Endothelial cell (in vitro differentiated cells): ENCODE results near the gene ASCC1. TPM values are rescaled to one million over a fixed set of nuclear protein-coding genes. Genes with fewer than 3 reads are reported as not detected.

ENCODE experiments used
- DNase-seq: peaks from one replicate; pipeline ENCODE4 v3.0.0; 2021; ENCODE audit warnings: low spot score
- H3K27ac Mint-ChIP-seq: one replicate; pipeline ENCODE4 v1.8.0; 2021; ENCODE audit warnings: mixed read lengths, inconsistent platforms; ENCODE audit not compliant: unreplicated experiment
- H3K27me3 Mint-ChIP-seq: one replicate; pipeline ENCODE4 v1.8.0; 2021; ENCODE audit warnings: mild to moderate bottlenecking, moderate library complexity, mixed read lengths, inconsistent platforms; ENCODE audit not compliant: unreplicated experiment
- H3K36me3 Mint-ChIP-seq: one replicate; pipeline ENCODE4 v1.8.0; 2021; ENCODE audit warnings: mild to moderate bottlenecking, low read depth, mixed read lengths, inconsistent platforms; ENCODE audit not compliant: unreplicated experiment
- H3K4me1 Mint-ChIP-seq: one replicate; pipeline ENCODE4 v1.8.0; 2021; ENCODE audit warnings: mild to moderate bottlenecking, mixed read lengths, inconsistent platforms; ENCODE audit not compliant: unreplicated experiment
- H3K4me3 Mint-ChIP-seq: one replicate; pipeline ENCODE4 v1.8.0; 2021; ENCODE audit warnings: mild to moderate bottlenecking, mixed read lengths, inconsistent platforms; ENCODE audit not compliant: unreplicated experiment
- H3K9me3 Mint-ChIP-seq: one replicate; pipeline ENCODE4 v1.8.0; 2021; ENCODE audit warnings: mixed read lengths, inconsistent platforms; ENCODE audit not compliant: unreplicated experiment
- CTCF ChIP-seq: fragments of 200-600 bp; sonication (generic); IDR thresholded peaks from one replicate; pipeline ENCODE4 v1.5.0; 2021; ENCODE audit warnings: antibody characterized with exemption; ENCODE audit not compliant: unreplicated experiment
- total RNA-seq: library from RNA; stranded (reverse); fragmentation: NEBNext Ultra II Directional; extraction: Animal tissue kit (Norgen Biotek cat#: 25700); gene quantifications from one replicate; pipeline ENCODE4 v1.2.1, GENCODE V29; 2021; ENCODE audit not compliant: unreplicated experiment

The ASCC1 gene
- total RNA-seq, 1 donor from 2014 or later: 32.1 TPM

GRCh38 chr10:72146559-72147323 lies 69.3 kb downstream of the ASCC1 start:
- no peaks in the 10 kb centered on the region for H3K27me3 Mint-ChIP-seq
- H3K4me3 Mint-ChIP-seq: no peak overlapping the region
- peaks cover 4% of the 10 kb centered on the region for H3K36me3 Mint-ChIP-seq
- no peaks in the 10 kb centered on the region for H3K9me3 Mint-ChIP-seq
- TF ChIP-seq CTCF: no peak
- no peak overlapping the region for H3K27ac Mint-ChIP-seq
- peaks cover 6% of the 10 kb centered on the region for H3K4me1 Mint-ChIP-seq
- no peak for DNase-seq

- no peak for DNase-seq
- TF ChIP-seq CTCF: no peak
- Mint-ChIP-seq H3K4me3 (no peak overlapping the region), H3K36me3 (peaks cover under 1% of the 10 kb centered on the region), H3K27me3 (no peaks in the 10 kb centered on the region), H3K27ac (no peak overlapping the region), H3K9me3 (no peaks in the 10 kb centered on the region), H3K4me1 (peaks cover 6% of the 10 kb centered on the region)
Observed at GRCh38 chr10:72146071-72146470, 70.0 kb downstream of the ASCC1 start.

- Mint-ChIP-seq H3K4me1 (peaks cover 6% of the 10 kb centered on the region), H3K4me3 (no peak overlapping the region), H3K36me3 (no peaks in the 10 kb centered on the region), H3K9me3 (no peaks in the 10 kb centered on the region), H3K27ac (no peak overlapping the region), H3K27me3 (no peaks in the 10 kb centered on the region)
- no peak for DNase-seq
- TF ChIP-seq CTCF: no peak
Observed at GRCh38 chr10:72145657-72146056, 70.4 kb downstream of the ASCC1 start.

- Mint-ChIP-seq H3K9me3 (no peaks in the 10 kb centered on the region), H3K36me3 (no peaks in the 10 kb centered on the region), H3K4me3 (no peak overlapping the region), H3K27ac (no peak overlapping the region), H3K4me1 (no peaks in the 10 kb centered on the region), H3K27me3 (no peaks in the 10 kb centered on the region)
- no peak for TF ChIP-seq CTCF
- DNase-seq: no peak
Observed at GRCh38 chr10:72140850-72141249, 75.2 kb downstream of the ASCC1 start.

GRCh38 chr10:72140174-72140573 lies 75.9 kb downstream of the ASCC1 start:
- Mint-ChIP-seq H3K4me1 (peaks cover 5% of the 10 kb centered on the region), H3K9me3 (no peaks in the 10 kb centered on the region), H3K27ac (no peak overlapping the region), H3K27me3 (no peaks in the 10 kb centered on the region), H3K36me3 (peaks cover 6% of the 10 kb centered on the region), H3K4me3 (no peak overlapping the region)
- DNase-seq: no peak
- TF ChIP-seq CTCF: no peak
